HCT116 (cell line): ENCODE data around the gene MSL1. TPM values are rescaled to one million over a fixed set of nuclear protein-coding genes. Genes with fewer than 3 reads are reported as not detected.

Source experiments
- ATAC-seq: fragments of 200-7000 bp; cut with Tn5 transposase; 2 replicates; pipeline ENCODE4 v1.9.1; 2020; ENCODE audit warnings: mild to moderate bottlenecking, moderate library complexity
- BruUV-seq: library from RNA; stranded (reverse); fragments of 400-500 nt; replicated peaks from 2 replicates; lab custom pipeline; 2021; lab: Mats Ljungman, UMichigan
- CTCF ChIA-PET: fragments of 300-600 bp; sonication (Branson Sonifier 250); formaldehyde crosslinking; loops from one replicate; lab custom pipeline; 2021; ENCODE audit warnings: antibody characterized with exemption; lab: Charles Lee
- POLR2A ChIA-PET: fragments of 300-600, 350-600 bp; sonication (Branson Sonifier 250); formaldehyde crosslinking; loops from one replicate; lab custom pipeline; 2021; ENCODE audit warnings: antibody characterized with exemption; lab: Charles Lee
- RAD21 ChIA-PET, 2 experiments: fragments of 300-600 bp; sonication (Branson Sonifier 250); formaldehyde crosslinking; loops; one replicate each; lab custom pipeline; 2023; ENCODE audit warnings: low total read pairs in 2 of 2; ENCODE audit not compliant: uncharacterized antibody in 2 of 2, unreplicated experiment in 2 of 2, low non-redundant PET in 1 of 2; lab: Charles Lee
- DNase-seq: peaks from one replicate; pipeline ENCODE4 v3.0.0-alpha.2; 2010; ENCODE audit warnings: low read depth, low spot score
- H2AFZ ChIP-seq: fragments of 200-600 bp; shearing (Covaris generic), sonication (generic); 2 replicates; pipeline ENCODE4 v1.6.1; 2017; ENCODE audit warnings: low read depth, mixed run types, mixed read lengths, antibody characterized with exemption, low read length; ENCODE audit not compliant: poor library complexity, severe bottlenecking
- H3K27ac ChIP-seq: 2 replicates; pipeline ENCODE4 v1.5.1; 2012; ENCODE audit warnings: low read depth, low read length
- H3K27me3 ChIP-seq: fragments of 200-600 bp; sonication (generic); 2 replicates; pipeline ENCODE4 v1.6.1; 2016; ENCODE audit warnings: mixed run types, low read length, mixed read lengths; ENCODE audit not compliant: insufficient read depth
- H3K36me3 ChIP-seq, 2 experiments: fragments of 200-500 bp in 1 of 2; fragments of 200-600 bp in 1 of 2; sonication (Bioruptor generic) in 1 of 2; sonication (generic) in 1 of 2; 2 replicates each; pipeline versions ENCODE4 v1.5.1 to v1.6.1; 2014 to 2016; ENCODE audit warnings: low read length in 2 of 2, inconsistent platforms in 1 of 2, mixed read lengths in 1 of 2, mixed run types in 1 of 2; ENCODE audit not compliant: insufficient read depth in 2 of 2, control insufficient read depth in 1 of 2
- H3K4me1 ChIP-seq, 2 experiments: fragments of 200-600 bp in 1 of 2; sonication (generic) in 1 of 2; 2 replicates each; pipeline versions ENCODE4 v1.5.1 to v1.6.1; 2012 to 2017; ENCODE audit warnings: low read length in 2 of 2, inconsistent platforms in 1 of 2, mild to moderate bottlenecking in 1 of 2, mixed read lengths in 1 of 2, mixed run types in 1 of 2, moderate library complexity in 1 of 2; ENCODE audit not compliant: insufficient read depth in 2 of 2, control insufficient read depth in 1 of 2
- H3K4me2 ChIP-seq: fragments of 200-600 bp; sonication (generic); 2 replicates; pipeline ENCODE4 v1.6.1; 2017; ENCODE audit warnings: mixed run types, low read length, mixed read lengths
- H3K4me3 ChIP-seq, 2 experiments: fragments of 200-600 bp in 1 of 2; sonication (generic) in 1 of 2; replicated peaks in 1 of 2; 2 replicates each; pipeline ENCODE4 v1.5.1; 2011 to 2016; ENCODE audit warnings: low read length in 2 of 2, control low read depth in 1 of 2, low read depth in 1 of 2, mild to moderate bottlenecking in 1 of 2, mixed read lengths in 1 of 2, mixed run types in 1 of 2
- H3K79me2 ChIP-seq: fragments of 200-600 bp; sonication (generic); 2 replicates; pipeline ENCODE4 v1.6.1; 2017; ENCODE audit warnings: mild to moderate bottlenecking, mixed run types, low read length, moderate library complexity, mixed read lengths; ENCODE audit not compliant: insufficient read depth
- H3K9ac ChIP-seq: fragments of 200-600 bp; sonication (generic); 2 replicates; pipeline ENCODE4 v1.6.1; 2016; ENCODE audit warnings: low read length, mixed read lengths
- H3K9me2 ChIP-seq: fragments of 200-600 bp; sonication (generic), shearing (Covaris generic); 2 replicates; pipeline ENCODE4 v1.6.1; 2017; ENCODE audit warnings: mixed run types, mild to moderate bottlenecking, moderate library complexity; ENCODE audit not compliant: insufficient read depth
- H3K9me3 ChIP-seq, 2 experiments: fragments of 200-500 bp in 1 of 2; fragments of 200-600 bp in 1 of 2; sonication (Bioruptor generic) in 1 of 2; sonication (generic) in 1 of 2; 2 replicates each; pipeline ENCODE4 v1.6.1; 2014 to 2017; ENCODE audit warnings: low read length in 2 of 2, mixed read lengths in 2 of 2, inconsistent platforms in 1 of 2, low read depth in 1 of 2, mild to moderate bottlenecking in 1 of 2, mixed run types in 1 of 2, moderate library complexity in 1 of 2; ENCODE audit not compliant: control insufficient read depth in 1 of 2, insufficient read depth in 1 of 2
- H4K20me1 ChIP-seq: fragments of 200-600 bp; sonication (generic), shearing (Covaris generic); 2 replicates; pipeline ENCODE4 v1.6.1; 2017; ENCODE audit warnings: mixed run types, mild to moderate bottlenecking, moderate library complexity; ENCODE audit not compliant: insufficient read depth
- EGR1 ChIP-seq: IDR thresholded peaks from 2 replicates; pipeline ENCODE4 v1.6.1; 2012; ENCODE audit warnings: low read depth
- FOSL1 ChIP-seq: IDR thresholded peaks from 2 replicates; pipeline ENCODE4 v1.6.1; 2012; ENCODE audit warnings: low read depth
- JUND ChIP-seq: IDR thresholded peaks from 2 replicates; pipeline ENCODE4 v1.6.1; 2012
- SIN3A ChIP-seq: IDR thresholded peaks from 2 replicates; pipeline ENCODE4 v1.6.1; 2012; ENCODE audit warnings: low read depth
- SP1 ChIP-seq: IDR thresholded peaks from 2 replicates; pipeline ENCODE4 v1.6.1; 2012; ENCODE audit warnings: low read depth
- ZFX ChIP-seq: fragments of 450-650 bp; IDR thresholded peaks from 2 replicates; pipeline ENCODE4 v1.6.1; 2017
- intact Hi-C: fragments of 100-400 bp; cut with micrococcal nuclease; formaldehyde crosslinking; loops from 2 replicates; pipeline ENCODE4 v1.10.0; 2022
- total RNA-seq: library from RNA; stranded (reverse); gene quantifications from one replicate; pipeline ENCODE4 v1.2.1, GENCODE V29; 2021; ENCODE audit not compliant: unreplicated experiment

The MSL1 gene
- total RNA-seq, 1 experiment from 2014 or later = 67.2 TPM

GRCh38 chr17:40179923-40180659 is 58.3 kb downstream of the MSL1 start:
- ChIA-PET CTCF (interaction anchor here (0.5 to 2.5 kb wide), 9 partner anchors 10 to 166 kb away, joined by 3 to 19 read pairs (median 3); partner anchors contain the start of gene WIPF2), POLR2A (interaction anchor here (0.8 to 1.3 kb wide), 5 partner anchors 11 to 81 kb away, joined by 3 to 5 read pairs (median 3); partner anchors contain the start of gene NR1D1), RAD21 (interaction anchor here (0.9 kb wide), 2 partner anchors 67 to 167 kb away, joined by 3 read pairs; no protein-coding TSS in a partner anchor)
- Histone ChIP-seq H3K9ac (peak overlapping the region; percentile 62), H3K79me2 (no peaks in the 10 kb centered on the region), H3K27ac (peak overlapping the region; percentile 86), H3K4me3 (peak overlapping the region; percentile 4 to 40; a peak in 3 of 4 replicates), H3K36me3 (peaks cover 0 to 9% of the 10 kb centered on the region in 2 experiments; a peak in 1 of 4 replicates), H2AFZ (no peak overlapping the region), H3K9me3 (no peaks in the 10 kb centered on the region), H4K20me1 (no peaks in the 10 kb centered on the region), H3K4me1 (peaks cover 51 to 62% of the 10 kb centered on the region in 2 experiments), H3K9me2 (no peaks in the 10 kb centered on the region), H3K4me2 (peak overlapping the region; percentile 73), H3K27me3 (no peaks in the 10 kb centered on the region)
- TF ChIP-seq JUND (peak; percentile 37; the same call in 1 of the 2 replicates), EGR1 (peak; percentile 23; the same call in 1 of the 2 replicates), FOSL1 (peak; percentile 56; the same call in 1 of the 2 replicates), SP1 (no peak)
- BruUV-seq = TSS peak; percentile 26
- DNase-seq (no peak), ATAC-seq (peak; percentile 70)
- intact Hi-C loops = no loop called here

- Histone ChIP-seq H2AFZ (no peak overlapping the region), H3K4me2 (peak overlapping the region; percentile 73), H4K20me1 (no peaks in the 10 kb centered on the region), H3K9ac (peak overlapping the region; percentile 62), H3K27ac (peak overlapping the region; percentile 86), H3K79me2 (no peaks in the 10 kb centered on the region), H3K36me3 (peaks cover 0 to 9% of the 10 kb centered on the region in 2 experiments; a peak in 1 of 4 replicates), H3K4me1 (peaks cover 54 to 65% of the 10 kb centered on the region in 2 experiments), H3K9me2 (no peaks in the 10 kb centered on the region), H3K27me3 (no peaks in the 10 kb centered on the region), H3K4me3 (peak overlapping the region in 1 of 2 experiments; percentile 40; a peak in 3 of 4 replicates), H3K9me3 (no peaks in the 10 kb centered on the region)
- no peak for TF ChIP-seq ZFX
- TF ChIP-seq SIN3A = no peak
- intact Hi-C loops = no loop called here
- CTCF ChIA-PET = interaction anchor here (2.5 kb wide), 1 partner anchor 13 kb away, joined by 19 read pairs; no protein-coding TSS in a partner anchor
- BruUV-seq = no TSS peak
- DNase-seq = no peak
- POLR2A ChIA-PET = interaction anchor here (0.9 to 1.3 kb wide), 2 partner anchors 68 to 80 kb away, joined by 3 to 5 read pairs; partner anchors contain the start of gene NR1D1
- RAD21 ChIA-PET = no interaction called here
- ATAC-seq = peak; percentile 39
Measured at GRCh38 chr17:40180694-40181093, 58.9 kb downstream of the MSL1 start.
